ENCODE results near the gene INSYN2B.

INSYN2B gene

GRCh38 chr5:169873642-169874041, 106.7 kb downstream of the INSYN2B start:
- TF ChIP-seq ZNF274 (IDR thresholded peaks at IDR 0.05; ENCODE audit: low read depth, low read length): no peak
- TF ChIP-seq SUZ12 (IDR thresholded peaks at IDR 0.05; ENCODE audit: extremely low read depth, insufficient read depth, insufficient read length): no peak
- TF ChIP-seq YY1 (IDR thresholded peaks at IDR 0.05; ENCODE audit: insufficient read depth, insufficient read length): no peak
- Histone ChIP-seq H3K27me3 (ENCODE audit: insufficient read depth, insufficient read length) (no peaks in the 10 kb centered on the region), H3K36me3 (ENCODE audit: insufficient read depth, insufficient read length, low read length) (no peaks in the 10 kb centered on the region), H3K4me3 (ENCODE audit: insufficient read length, low read depth) (no peak overlapping the region), H3K9me3 (ENCODE audit: insufficient read depth, low read length) (no peaks in the 10 kb centered on the region), H3K9ac (ENCODE audit: insufficient read length, low read depth) (no peak overlapping the region), H3K4me1 (ENCODE audit: insufficient read depth, insufficient read length) (no peaks in the 10 kb centered on the region)
- peak; percentile 5 for DNase-seq (ENCODE audit: low read depth, low spot score)

DNA sequence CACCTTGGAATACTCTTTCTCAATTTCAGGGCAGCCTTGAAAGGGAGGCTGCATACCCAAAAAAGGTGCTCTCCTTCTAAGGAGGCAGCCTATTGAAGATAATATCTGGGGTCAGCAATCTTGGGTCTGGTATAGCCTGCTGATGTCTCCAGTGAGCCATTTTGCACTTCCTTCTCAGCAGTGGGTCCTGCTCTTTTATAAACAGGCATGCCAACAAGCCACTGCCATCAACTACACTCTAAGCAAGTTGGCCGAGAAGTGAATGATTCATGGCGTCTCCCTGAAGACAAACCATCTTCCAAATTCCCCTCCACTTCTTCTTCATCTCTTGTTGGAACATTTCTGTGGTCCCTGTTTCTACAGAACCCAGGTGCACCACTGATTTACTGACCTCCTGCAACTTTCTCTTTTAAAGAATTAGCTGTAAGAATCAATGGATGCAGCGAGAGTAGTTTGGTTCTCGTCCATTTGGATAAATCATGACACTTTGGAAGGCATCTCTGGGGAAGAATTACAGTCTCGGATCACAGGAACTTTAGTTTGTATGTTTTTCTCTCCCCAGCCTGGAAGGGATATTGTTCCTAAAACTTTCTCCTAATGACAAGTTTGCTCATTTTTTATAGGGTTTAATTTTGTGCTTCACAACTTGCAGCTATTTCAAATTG, 108.3 kb downstream of the INSYN2B start:
- no peaks in the 10 kb centered on the region for H3K36me3 ChIP-seq (ENCODE audit: insufficient read depth, insufficient read length, low read length)
- H3K4me1 ChIP-seq (ENCODE audit: insufficient read depth, insufficient read length): no peaks in the 10 kb centered on the region
- no peak overlapping the region for H3K4me3 ChIP-seq (ENCODE audit: insufficient read length, low read depth)
- H3K9ac ChIP-seq (ENCODE audit: insufficient read length, low read depth): no peak overlapping the region
- no peak for DNase-seq (ENCODE audit: low read depth, low spot score)
- TF ChIP-seq SUZ12 (IDR thresholded peaks at IDR 0.05; ENCODE audit: extremely low read depth, insufficient read depth, insufficient read length) (no peak), ZNF274 (IDR thresholded peaks at IDR 0.05; ENCODE audit: low read depth, low read length) (no peak), YY1 (IDR thresholded peaks at IDR 0.05; ENCODE audit: insufficient read depth, insufficient read length) (no peak)
- H3K27me3 ChIP-seq (ENCODE audit: insufficient read depth, insufficient read length): no peaks in the 10 kb centered on the region
- no peaks in the 10 kb centered on the region for H3K9me3 ChIP-seq (ENCODE audit: insufficient read depth, low read length)

GRCh38 chr5:169870211-169870610, 110.1 kb downstream of the INSYN2B start:
- no peaks in the 10 kb centered on the region for H3K36me3 ChIP-seq (ENCODE audit: insufficient read depth, insufficient read length, low read length)
- no peaks in the 10 kb centered on the region for H3K4me1 ChIP-seq (ENCODE audit: insufficient read depth, insufficient read length)
- no peak overlapping the region for H3K4me3 ChIP-seq (ENCODE audit: insufficient read length, low read depth)
- H3K9ac ChIP-seq (ENCODE audit: insufficient read length, low read depth): no peak overlapping the region
- DNase-seq (ENCODE audit: low read depth, low spot score): no peak
- no peaks in the 10 kb centered on the region for H3K9me3 ChIP-seq (ENCODE audit: insufficient read depth, low read length)
- no peaks in the 10 kb centered on the region for H3K27me3 ChIP-seq (ENCODE audit: insufficient read depth, insufficient read length)
- TF ChIP-seq ZNF274 (IDR thresholded peaks at IDR 0.05; ENCODE audit: low read depth, low read length) (no peak), YY1 (IDR thresholded peaks at IDR 0.05; ENCODE audit: insufficient read depth, insufficient read length) (no peak), SUZ12 (IDR thresholded peaks at IDR 0.05; ENCODE audit: extremely low read depth, insufficient read depth, insufficient read length) (no peak)

- Histone ChIP-seq H3K9me3 (ENCODE audit: insufficient read depth, low read length) (no peaks in the 10 kb centered on the region), H3K27me3 (ENCODE audit: insufficient read depth, insufficient read length) (no peaks in the 10 kb centered on the region), H3K4me3 (ENCODE audit: insufficient read length, low read depth) (no peak overlapping the region), H3K9ac (ENCODE audit: insufficient read length, low read depth) (no peak overlapping the region), H3K4me1 (ENCODE audit: insufficient read depth, insufficient read length) (no peaks in the 10 kb centered on the region), H3K36me3 (ENCODE audit: insufficient read depth, insufficient read length, low read length) (no peaks in the 10 kb centered on the region)
- DNase-seq (ENCODE audit: low read depth, low spot score): no peak
- TF ChIP-seq ZNF274 (IDR thresholded peaks at IDR 0.05; ENCODE audit: low read depth, low read length) (no peak), SUZ12 (IDR thresholded peaks at IDR 0.05; ENCODE audit: extremely low read depth, insufficient read depth, insufficient read length) (no peak), YY1 (IDR thresholded peaks at IDR 0.05; ENCODE audit: insufficient read depth, insufficient read length) (no peak)
These were observed 111.2 kb downstream of the INSYN2B start for GRCh38 chr5:169869066-169869465.

DNA sequence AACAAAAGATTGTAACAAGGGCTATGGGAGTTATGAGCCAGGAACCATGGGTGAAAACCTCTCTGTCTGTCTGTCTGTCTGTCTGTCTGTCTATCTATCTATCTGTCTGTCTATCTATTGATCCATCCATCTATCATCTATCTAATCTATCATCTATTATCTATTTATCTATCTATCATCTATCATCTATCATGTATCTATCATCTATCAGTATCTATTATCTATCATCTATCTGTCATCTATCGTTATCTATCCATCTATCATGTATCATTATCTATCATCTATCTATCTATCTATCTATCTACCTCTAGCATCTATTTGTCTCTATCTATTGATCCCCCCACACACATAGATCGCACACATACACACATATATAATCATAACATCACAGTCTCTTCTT, 112.9 kb downstream of the INSYN2B start:
- Histone ChIP-seq H3K9ac (ENCODE audit: insufficient read length, low read depth) (no peak overlapping the region), H3K4me1 (ENCODE audit: insufficient read depth, insufficient read length) (no peaks in the 10 kb centered on the region), H3K9me3 (ENCODE audit: insufficient read depth, low read length) (no peaks in the 10 kb centered on the region), H3K4me3 (ENCODE audit: insufficient read length, low read depth) (no peak overlapping the region), H3K27me3 (ENCODE audit: insufficient read depth, insufficient read length) (no peaks in the 10 kb centered on the region), H3K36me3 (ENCODE audit: insufficient read depth, insufficient read length, low read length) (no peaks in the 10 kb centered on the region)
- DNase-seq (ENCODE audit: low read depth, low spot score): no peak
- no peak for TF ChIP-seq ZNF274 (IDR thresholded peaks at IDR 0.05; ENCODE audit: low read depth, low read length)
- TF ChIP-seq SUZ12 (IDR thresholded peaks at IDR 0.05; ENCODE audit: extremely low read depth, insufficient read depth, insufficient read length): no peak
- TF ChIP-seq YY1 (IDR thresholded peaks at IDR 0.05; ENCODE audit: insufficient read depth, insufficient read length): no peak

- no peaks in the 10 kb centered on the region for H3K4me1 ChIP-seq (ENCODE audit: insufficient read depth, insufficient read length)
These were observed 115.8 kb downstream of the INSYN2B start for GRCh38 chr5:169864483-169864882.

GRCh38 chr5:169862391-169862811, 117.9 kb downstream of the INSYN2B start:
- no peak for TF ChIP-seq YY1 (IDR thresholded peaks at IDR 0.05; ENCODE audit: insufficient read depth, insufficient read length)
- no peak for TF ChIP-seq SUZ12 (IDR thresholded peaks at IDR 0.05; ENCODE audit: extremely low read depth, insufficient read depth, insufficient read length)
- TF ChIP-seq ZNF274 (IDR thresholded peaks at IDR 0.05; ENCODE audit: low read depth, low read length): no peak
- no peak overlapping the region for H3K9ac ChIP-seq (ENCODE audit: insufficient read length, low read depth)
- no peaks in the 10 kb centered on the region for H3K27me3 ChIP-seq (ENCODE audit: insufficient read depth, insufficient read length)
- H3K36me3 ChIP-seq (ENCODE audit: insufficient read depth, insufficient read length, low read length): no peaks in the 10 kb centered on the region
- H3K4me1 ChIP-seq (ENCODE audit: insufficient read depth, insufficient read length): no peaks in the 10 kb centered on the region
- no peaks in the 10 kb centered on the region for H3K9me3 ChIP-seq (ENCODE audit: insufficient read depth, low read length)
- H3K4me3 ChIP-seq (ENCODE audit: insufficient read length, low read depth): no peak overlapping the region
- no peak for DNase-seq (ENCODE audit: low read depth, low spot score)

More at GRCh38 chr5:169864483-169864882, 115.8 kb downstream of the INSYN2B start:
- Histone ChIP-seq H3K9me3 (ENCODE audit: insufficient read depth, low read length) (no peaks in the 10 kb centered on the region), H3K9ac (ENCODE audit: insufficient read length, low read depth) (no peak overlapping the region), H3K36me3 (ENCODE audit: insufficient read depth, insufficient read length, low read length) (no peaks in the 10 kb centered on the region), H3K4me3 (ENCODE audit: insufficient read length, low read depth) (no peak overlapping the region), H3K27me3 (ENCODE audit: insufficient read depth, insufficient read length) (no peaks in the 10 kb centered on the region)
- TF ChIP-seq YY1 (IDR thresholded peaks at IDR 0.05; ENCODE audit: insufficient read depth, insufficient read length): no peak
- no peak for DNase-seq (ENCODE audit: low read depth, low spot score)

Measured in NT2/D1 (cell line).